ENCODE data around the gene ABLIM2. TPM values are rescaled to one million over a fixed set of nuclear protein-coding genes. Genes with fewer than 3 reads are reported as not detected.

ABLIM2 gene
- total RNA-seq, 1 experiment from 2014 or later, result 2.7 TPM

GRCh38 chr4:8160233-8160560, 1.6 kb upstream of the ABLIM2 start:
- no peak for DNase-seq (ENCODE audit: low spot score)
- Histone ChIP-seq H3K9me3 (ENCODE audit: low read depth, low read length, poor library complexity, severe bottlenecking) (no peaks in the 10 kb centered on the region), H3K4me3 (ENCODE audit: low read depth, low read length, poor library complexity, severe bottlenecking) (no peak overlapping the region), H3K27me3 (replicated peaks; ENCODE audit: insufficient read depth, low read depth, low read length, poor library complexity) (peaks cover 12% of the 10 kb centered on the region), H3K36me3 (ENCODE audit: insufficient read depth, low read length, poor library complexity, severe bottlenecking) (no peaks in the 10 kb centered on the region), H3K27ac (ENCODE audit: low read depth, low read length, poor library complexity, severe bottlenecking) (no peak overlapping the region), H3K4me1 (ENCODE audit: insufficient read depth, low read length, poor library complexity, severe bottlenecking) (peaks cover 23% of the 10 kb centered on the region)
- CTCF ChIA-PET, result no interaction called here
- intact Hi-C loops (cut with micrococcal nuclease; ENCODE audit: unreplicated experiment), result no loop called here
- POLR2A ChIA-PET (ENCODE audit: low non-redundant PET), result no interaction called here
- no TSS peak for BruUV-seq (replicated peaks)
- TF ChIP-seq, protein P1, sequence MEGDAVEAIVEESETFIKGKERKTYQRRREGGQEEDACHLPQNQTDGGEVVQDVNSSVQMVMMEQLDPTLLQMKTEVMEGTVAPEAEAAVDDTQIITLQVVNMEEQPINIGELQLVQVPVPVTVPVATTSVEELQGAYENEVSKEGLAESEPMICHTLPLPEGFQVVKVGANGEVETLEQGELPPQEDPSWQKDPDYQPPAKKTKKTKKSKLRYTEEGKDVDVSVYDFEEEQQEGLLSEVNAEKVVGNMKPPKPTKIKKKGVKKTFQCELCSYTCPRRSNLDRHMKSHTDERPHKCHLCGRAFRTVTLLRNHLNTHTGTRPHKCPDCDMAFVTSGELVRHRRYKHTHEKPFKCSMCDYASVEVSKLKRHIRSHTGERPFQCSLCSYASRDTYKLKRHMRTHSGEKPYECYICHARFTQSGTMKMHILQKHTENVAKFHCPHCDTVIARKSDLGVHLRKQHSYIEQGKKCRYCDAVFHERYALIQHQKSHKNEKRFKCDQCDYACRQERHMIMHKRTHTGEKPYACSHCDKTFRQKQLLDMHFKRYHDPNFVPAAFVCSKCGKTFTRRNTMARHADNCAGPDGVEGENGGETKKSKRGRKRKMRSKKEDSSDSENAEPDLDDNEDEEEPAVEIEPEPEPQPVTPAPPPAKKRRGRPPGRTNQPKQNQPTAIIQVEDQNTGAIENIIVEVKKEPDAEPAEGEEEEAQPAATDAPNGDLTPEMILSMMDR (conservative IDR thresholded peaks at IDR 0.05; ENCODE audit: low read depth, low read length), result no peak
- no peak for TF ChIP-seq EZH2 (IDR thresholded peaks at IDR 0.05; ENCODE audit: borderline replicate concordance, low read depth, low read length, poor library complexity, severe bottlenecking)

- H3K27me3 ChIP-seq (replicated peaks; ENCODE audit: insufficient read depth, low read depth, low read length, poor library complexity), result peaks cover 12% of the 10 kb centered on the region
- no TSS peak for BruUV-seq (replicated peaks)
Observed at GRCh38 chr4:8159537-8160232, 1.1 kb upstream of the ABLIM2 start.

GRCh38 chr4:8157944-8158709, 486 bp downstream of the ABLIM2 start:
- Histone ChIP-seq H3K36me3 (ENCODE audit: insufficient read depth, low read length, poor library complexity, severe bottlenecking) (no peaks in the 10 kb centered on the region), H3K4me3 (ENCODE audit: low read depth, low read length, poor library complexity, severe bottlenecking) (peak overlapping the region; percentile 59), H3K4me1 (ENCODE audit: insufficient read depth, low read length, poor library complexity, severe bottlenecking) (peaks cover 23% of the 10 kb centered on the region), H3K27me3 (replicated peaks; ENCODE audit: insufficient read depth, low read depth, low read length, poor library complexity) (peaks cover 12% of the 10 kb centered on the region), H3K9me3 (ENCODE audit: low read depth, low read length, poor library complexity, severe bottlenecking) (no peaks in the 10 kb centered on the region), H3K27ac (ENCODE audit: low read depth, low read length, poor library complexity, severe bottlenecking) (no peak overlapping the region)
- TF ChIP-seq, protein P1 (conservative IDR thresholded peaks at IDR 0.05; ENCODE audit: low read depth, low read length), result no peak
- no peak for TF ChIP-seq EZH2 (IDR thresholded peaks at IDR 0.05; ENCODE audit: borderline replicate concordance, low read depth, low read length, poor library complexity, severe bottlenecking)
- BruUV-seq (replicated peaks), result no TSS peak
- POLR2A ChIA-PET (ENCODE audit: low non-redundant PET), result no interaction called here
- intact Hi-C loops (cut with micrococcal nuclease; ENCODE audit: unreplicated experiment), result no loop called here
- CTCF ChIA-PET, result interaction anchor here (1.2 kb wide), 1 partner anchor 19 kb away, joined by 4 read pairs; no protein-coding TSS in a partner anchor
- DNase-seq (ENCODE audit: low spot score), result no peak

More at GRCh38 chr4:8159537-8160232, 1.1 kb upstream of the ABLIM2 start:
- H3K27ac ChIP-seq (ENCODE audit: low read depth, low read length, poor library complexity, severe bottlenecking), result no peak overlapping the region
- no peaks in the 10 kb centered on the region for H3K9me3 ChIP-seq (ENCODE audit: low read depth, low read length, poor library complexity, severe bottlenecking)
- peak overlapping the region; percentile 59 for H3K4me3 ChIP-seq (ENCODE audit: low read depth, low read length, poor library complexity, severe bottlenecking)
- no peaks in the 10 kb centered on the region for H3K36me3 ChIP-seq (ENCODE audit: insufficient read depth, low read length, poor library complexity, severe bottlenecking)
- peaks cover 23% of the 10 kb centered on the region for H3K4me1 ChIP-seq (ENCODE audit: insufficient read depth, low read length, poor library complexity, severe bottlenecking)
- POLR2A ChIA-PET (ENCODE audit: low non-redundant PET), result no interaction called here
- DNase-seq (ENCODE audit: low spot score), result no peak
- TF ChIP-seq, protein P1 (conservative IDR thresholded peaks at IDR 0.05; ENCODE audit: low read depth, low read length), result no peak
- TF ChIP-seq EZH2 (IDR thresholded peaks at IDR 0.05; ENCODE audit: borderline replicate concordance, low read depth, low read length, poor library complexity, severe bottlenecking), result no peak
- CTCF ChIA-PET, result interaction anchor here (1.2 kb wide), 1 partner anchor 17 kb away, joined by 4 read pairs; no protein-coding TSS in a partner anchor
- intact Hi-C loops (cut with micrococcal nuclease; ENCODE audit: unreplicated experiment), result no loop called here
